Endothelial cell of umbilical vein (primary cell): ENCODE data around the gene DIPK1A. TPM values are rescaled to one million over a fixed set of nuclear protein-coding genes. Genes with fewer than 3 reads are reported as not detected.

Source experiments
- BruUV-seq: library from RNA; stranded (reverse); fragments of 400-500 nt; replicated peaks from 2 replicates; lab custom pipeline; 2021; lab: Mats Ljungman, UMichigan
- CTCF ChIA-PET: fragments of 300-600, 350-600 bp; sonication (Branson Sonifier 250); formaldehyde crosslinking; loops from one replicate; lab custom pipeline; 2021; ENCODE audit warnings: antibody characterized with exemption, inconsistent platforms; lab: Charles Lee
- POLR2A ChIA-PET: fragments of 300-600, 350-600 bp; sonication (Branson Sonifier 250); formaldehyde crosslinking; loops from one replicate; lab custom pipeline; 2021; ENCODE audit warnings: antibody characterized with exemption, inconsistent platforms; lab: Charles Lee
- DNase-seq: peaks from one replicate; pipeline ENCODE4 v3.0.0-alpha.2; 2011; ENCODE audit warnings: low read depth, low spot score
- FAIRE-seq: peaks from 2 replicates; lab custom pipeline; 2011; peaks lifted over from hg19 to GRCh38; lab: Jason Lieb, UNC
- H2AFZ ChIP-seq: 2 replicates; pipeline ENCODE4 v1.6.0; 2012; ENCODE audit warnings: low read depth, low read length, control low read depth, inconsistent platforms
- H3K27ac ChIP-seq: 2 replicates; pipeline ENCODE4 v1.5.1; 2011; ENCODE audit warnings: low read depth, mild to moderate bottlenecking, control low read depth, low read length, moderate library complexity; ENCODE audit not compliant: insufficient read depth
- H3K27me3 ChIP-seq, 2 experiments: 2 replicates each; pipeline versions ENCODE4 v1.6.0 to v1.6.1; 2011; ENCODE audit warnings: low read length in 2 of 2, mixed read lengths in 1 of 2; ENCODE audit not compliant: control insufficient read depth in 2 of 2, insufficient read depth in 2 of 2
- H3K36me3 ChIP-seq, 2 experiments: 2 replicates in 1 of 2; 3 replicates in 1 of 2; pipeline ENCODE4 v1.5.1; 2011; ENCODE audit warnings: low read length in 2 of 2, mild to moderate bottlenecking in 1 of 2, moderate library complexity in 1 of 2; ENCODE audit not compliant: control insufficient read depth in 2 of 2, insufficient read depth in 2 of 2; ENCODE audit errors: extremely low read depth in 1 of 2
- H3K4me1 ChIP-seq: 3 replicates; pipeline ENCODE4 v1.5.1; 2011; ENCODE audit warnings: mild to moderate bottlenecking, low read length; ENCODE audit not compliant: control insufficient read depth, insufficient read depth; ENCODE audit errors: extremely low read depth
- H3K4me2 ChIP-seq: 2 replicates; pipeline ENCODE4 v1.6.1; 2011; ENCODE audit warnings: low read length, control low read depth, mixed read lengths; ENCODE audit not compliant: insufficient read depth
- H3K4me3 ChIP-seq, 3 experiments: fragments of 200-600 bp in 1 of 3; sonication (generic), shearing (Covaris generic) in 1 of 3; replicated peaks in 1 of 3; 2 replicates each; pipeline ENCODE4 v1.5.1; 2011 to 2016; ENCODE audit warnings: control low read depth in 3 of 3, low read length in 3 of 3, mild to moderate bottlenecking in 2 of 3, inconsistent platforms in 1 of 3, low read depth in 1 of 3, moderate library complexity in 1 of 3; ENCODE audit not compliant: insufficient read depth in 1 of 3
- H3K79me2 ChIP-seq: 2 replicates; pipeline ENCODE4 v1.6.0; 2012; ENCODE audit warnings: low read length, inconsistent platforms; ENCODE audit not compliant: control insufficient read depth, insufficient read depth
- H3K9ac ChIP-seq: replicated peaks from 2 replicates; pipeline ENCODE3; 2011; ENCODE audit warnings: low read length, control low read depth; ENCODE audit not compliant: insufficient read depth; ENCODE audit errors: extremely low read depth
- H3K9me1 ChIP-seq: replicated peaks from 3 replicates; pipeline ENCODE4 v1.6.0; 2011; ENCODE audit warnings: mild to moderate bottlenecking, low read length; ENCODE audit not compliant: control insufficient read depth, insufficient read depth; ENCODE audit errors: extremely low read depth
- H3K9me3 ChIP-seq: replicated peaks from 2 replicates; pipeline ENCODE4 v1.5.1; 2012; ENCODE audit warnings: low read length, inconsistent platforms; ENCODE audit not compliant: control insufficient read depth, insufficient read depth
- H4K20me1 ChIP-seq: replicated peaks from 2 replicates; pipeline ENCODE3; 2011; ENCODE audit warnings: mild to moderate bottlenecking, low read length; ENCODE audit not compliant: control insufficient read depth, insufficient read depth; ENCODE audit errors: extremely low read depth
- EZH2 ChIP-seq: IDR thresholded peaks from 2 replicates; pipeline ENCODE4 v1.6.1; 2012; ENCODE audit warnings: borderline replicate concordance, low read depth, mild to moderate bottlenecking, moderate library complexity, low read length, inconsistent platforms; ENCODE audit not compliant: severe bottlenecking
- FOS ChIP-seq: IDR thresholded peaks from 2 replicates; pipeline ENCODE4 v1.6.1; 2011; ENCODE audit warnings: mild to moderate bottlenecking, low read length, moderate library complexity, borderline replicate concordance; ENCODE audit not compliant: insufficient read depth
- GATA2 ChIP-seq: IDR thresholded peaks from 2 replicates; pipeline ENCODE4 v1.7.0; 2011; ENCODE audit warnings: low read depth, mild to moderate bottlenecking, moderate library complexity, mixed read lengths, low read length; ENCODE audit not compliant: insufficient read length, insufficient read depth
- JUN ChIP-seq: IDR thresholded peaks from 2 replicates; pipeline ENCODE4 v1.6.1; 2011; ENCODE audit warnings: borderline replicate concordance, low read depth; ENCODE audit not compliant: insufficient read length, insufficient read depth
- MYC ChIP-seq: IDR thresholded peaks from one replicate; pipeline ENCODE4 v1.6.1; 2011; ENCODE audit warnings: mild to moderate bottlenecking, low read depth, low read length
- POLR2A ChIP-seq: IDR thresholded peaks from 2 replicates; pipeline ENCODE4 v1.6.1; 2012; ENCODE audit warnings: low read depth, mild to moderate bottlenecking, control low read depth, low read length
- POLR2AphosphoS5 ChIP-seq: IDR thresholded peaks from 2 replicates; pipeline ENCODE4 v1.6.1; 2012; ENCODE audit warnings: low read depth, mild to moderate bottlenecking, control low read depth, low read length, moderate library complexity; ENCODE audit not compliant: insufficient read depth
- dilution Hi-C: fragments of 300-500 bp; cut with MboI; formaldehyde crosslinking; loops from one replicate; pipeline ENCODE4 v1.15.0; 2019; ENCODE audit warnings: low sequenced_read_pairs; ENCODE audit not compliant: extremely low pct_ligation_motif_present
- intact Hi-C: fragments of 100-400 bp; cut with micrococcal nuclease; formaldehyde crosslinking; loops from one replicate; pipeline ENCODE4 v1.10.0; 2022
- polyA plus RNA-seq, 4 experiments: library from polyadenylated mRNA; depleted of rRNA in 3 of 4; stranded (reverse) in 3 of 4; unstranded in 1 of 4; fragments of >200 nt; gene quantifications; 2 replicates each; pipeline versions ENCODE4 v1.2.1 to v1.2.3, GENCODE V29; 2011 to 2012; ENCODE audit warnings: missing spikeins in 1 of 4
- total RNA-seq: library from RNA; stranded (reverse); gene quantifications from 2 replicates; pipeline ENCODE4 v1.2.3, GENCODE V29; 2021
- TF ChIP-seq, protein P1 (sequence below), 2 donors: IDR thresholded peaks; 1 replicate in 1 of 2; 2 replicates in 1 of 2; pipeline ENCODE4 v1.5.1; 2011; ENCODE audit warnings: low read length in 2 of 2, mild to moderate bottlenecking in 2 of 2, moderate library complexity in 2 of 2, control low read depth in 1 of 2, inconsistent platforms in 1 of 2, low read depth in 1 of 2; ENCODE audit not compliant: insufficient read depth in 1 of 2; ENCODE audit errors: extremely low read depth in 1 of 2
- TF ChIP-seq, protein P2 (sequence below): IDR thresholded peaks from 2 replicates; pipeline ENCODE4 v1.6.1; 2011; ENCODE audit not compliant: insufficient read depth, insufficient read length

The DIPK1A gene
- total and polyA plus RNA-seq, 2 donors (not counting 3 experiments of a cell fraction or from before 2014, with no cell fraction given), result 0.25 to 0.93 TPM

DNA sequence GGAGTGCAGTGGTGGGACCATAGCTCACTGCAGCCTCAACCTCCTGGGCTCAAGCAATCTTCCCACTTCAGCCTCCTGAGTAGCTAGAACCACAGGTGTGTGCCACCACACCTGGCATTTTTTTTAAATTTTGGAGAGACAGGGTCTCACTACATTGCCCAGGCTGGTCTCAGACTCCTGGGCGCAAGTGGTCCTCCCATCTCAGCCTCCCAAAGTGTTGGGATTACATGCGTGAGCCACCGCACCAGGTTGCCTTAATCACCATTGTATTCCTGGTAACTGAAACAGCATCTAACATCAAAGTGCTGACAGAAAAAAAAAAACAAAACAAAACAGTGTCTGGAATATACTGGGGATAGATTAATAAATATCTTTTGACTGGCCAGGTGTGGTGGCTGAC lies 111.2 kb downstream of the DIPK1A start:
- no peak overlapping the region for H3K4me3 ChIP-seq
- no peaks in the 10 kb centered on the region for H4K20me1 ChIP-seq
- DNase-seq, result no peak
- H3K36me3 ChIP-seq, result no peaks in the 10 kb centered on the region
- BruUV-seq, result no TSS peak
- intact Hi-C loops (no loop called here), dilution Hi-C loops (no loop called here)
- no peak for TF ChIP-seq POLR2A
- no peak for TF ChIP-seq EZH2
- TF ChIP-seq, protein P1, sequence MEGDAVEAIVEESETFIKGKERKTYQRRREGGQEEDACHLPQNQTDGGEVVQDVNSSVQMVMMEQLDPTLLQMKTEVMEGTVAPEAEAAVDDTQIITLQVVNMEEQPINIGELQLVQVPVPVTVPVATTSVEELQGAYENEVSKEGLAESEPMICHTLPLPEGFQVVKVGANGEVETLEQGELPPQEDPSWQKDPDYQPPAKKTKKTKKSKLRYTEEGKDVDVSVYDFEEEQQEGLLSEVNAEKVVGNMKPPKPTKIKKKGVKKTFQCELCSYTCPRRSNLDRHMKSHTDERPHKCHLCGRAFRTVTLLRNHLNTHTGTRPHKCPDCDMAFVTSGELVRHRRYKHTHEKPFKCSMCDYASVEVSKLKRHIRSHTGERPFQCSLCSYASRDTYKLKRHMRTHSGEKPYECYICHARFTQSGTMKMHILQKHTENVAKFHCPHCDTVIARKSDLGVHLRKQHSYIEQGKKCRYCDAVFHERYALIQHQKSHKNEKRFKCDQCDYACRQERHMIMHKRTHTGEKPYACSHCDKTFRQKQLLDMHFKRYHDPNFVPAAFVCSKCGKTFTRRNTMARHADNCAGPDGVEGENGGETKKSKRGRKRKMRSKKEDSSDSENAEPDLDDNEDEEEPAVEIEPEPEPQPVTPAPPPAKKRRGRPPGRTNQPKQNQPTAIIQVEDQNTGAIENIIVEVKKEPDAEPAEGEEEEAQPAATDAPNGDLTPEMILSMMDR (IDR thresholded peaks at IDR 0.05; ENCODE audit: extremely low read depth in 1 of 2, insufficient read depth in 1 of 2, low read depth in 1 of 2, low read length in 2 of 2), result no peak
- no peak for TF ChIP-seq POLR2AphosphoS5
- no peak for TF ChIP-seq MYC
- TF ChIP-seq FOS, result no peak
- no peak for TF ChIP-seq JUN
- TF ChIP-seq GATA2, result no peak
- TF ChIP-seq, protein P2, sequence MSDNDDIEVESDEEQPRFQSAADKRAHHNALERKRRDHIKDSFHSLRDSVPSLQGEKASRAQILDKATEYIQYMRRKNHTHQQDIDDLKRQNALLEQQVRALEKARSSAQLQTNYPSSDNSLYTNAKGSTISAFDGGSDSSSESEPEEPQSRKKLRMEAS, result no peak
- ChIA-PET POLR2A (no interaction called here), CTCF (interaction anchor here (1.0 to 11.4 kb wide), 4 partner anchors 8 to 143 kb away, joined by 3 to 257 read pairs (median 4); no protein-coding TSS in a partner anchor)
- no peak overlapping the region for H2AFZ ChIP-seq
- no peaks in the 10 kb centered on the region for H3K79me2 ChIP-seq
- no peak overlapping the region for H3K9ac ChIP-seq
- H3K4me1 ChIP-seq, result no peaks in the 10 kb centered on the region
- H3K27me3 ChIP-seq, result peaks cover 2% of the 10 kb centered on the region in 2 experiments
- no peak overlapping the region for H3K27ac ChIP-seq
- no peaks in the 10 kb centered on the region for H3K9me3 ChIP-seq
- H3K9me1 ChIP-seq, result no peaks in the 10 kb centered on the region
- no peak for FAIRE-seq
- no peak overlapping the region for H3K4me2 ChIP-seq
